ENCODE measurements around the gene PAK2. TPM values are rescaled to one million over a fixed set of nuclear protein-coding genes. Genes with fewer than 3 reads are reported as not detected.

Gene PAK2
- 10 to 100 TPM; 47.5 to 48.7 TPM for total RNA-seq

- Histone ChIP-seq H3K36me3 (no peaks in the 10 kb centered on the region), H3K27me3 (no peaks in the 10 kb centered on the region), H3K4me3 (peak within 1 kb of the TSS; percentile 90 to 98), H3K9me3 (no peaks in the 10 kb centered on the region), H3K27ac (peak within 1 kb of the TSS; percentile 97 to 99), H3K4me1 (peaks cover 0 to 17% of the 10 kb centered on the region in 2 donors)
- peak in 1 of 2 donors; percentile 40 for TF ChIP-seq CTCF (IDR thresholded peaks at IDR 0.05)
- DNase-seq (ENCODE audit: low spot score) = peak; percentile 87
These were observed at the start of gene PAK2 for GRCh38 chr3:196739671-196740480. Gene PAK2, plus strand, starts transcription at chr3:196739857. Its CDS starts 42,790 bp downstream, at chr3:196782647.

- peaks cover 0 to under 1% of the 10 kb centered on the region in 2 donors for H3K4me1 ChIP-seq
- no peaks in the 10 kb centered on the region for H3K9me3 ChIP-seq
- no peak for TF ChIP-seq CTCF (IDR thresholded peaks at IDR 0.05)
- no peak overlapping the region for H3K27ac ChIP-seq
- H3K27me3 ChIP-seq = no peaks in the 10 kb centered on the region
- H3K4me3 ChIP-seq = no peak overlapping the region
- no peak for DNase-seq (ENCODE audit: low spot score)
- H3K36me3 ChIP-seq = no peaks in the 10 kb centered on the region
These were observed 49.6 kb upstream of the PAK2 start for GRCh38 chr3:196689941-196690660.

GRCh38 chr3:196691386-196691785 lies 48.3 kb upstream of the PAK2 start:
- Histone ChIP-seq H3K27ac (no peak overlapping the region), H3K4me1 (no peaks in the 10 kb centered on the region), H3K9me3 (no peaks in the 10 kb centered on the region), H3K4me3 (no peak overlapping the region), H3K36me3 (no peaks in the 10 kb centered on the region), H3K27me3 (no peaks in the 10 kb centered on the region)
- DNase-seq (ENCODE audit: low spot score) = no peak
- no peak for TF ChIP-seq CTCF (IDR thresholded peaks at IDR 0.05)

- DNase-seq (ENCODE audit: low spot score) = no peak
- peak in 1 of 2 donors; percentile 21 for TF ChIP-seq CTCF (IDR thresholded peaks at IDR 0.05)
- no peak overlapping the region for H3K27ac ChIP-seq
- no peaks in the 10 kb centered on the region for H3K36me3 ChIP-seq
- no peaks in the 10 kb centered on the region for H3K9me3 ChIP-seq
- H3K4me1 ChIP-seq = no peaks in the 10 kb centered on the region
- no peaks in the 10 kb centered on the region for H3K27me3 ChIP-seq
- H3K4me3 ChIP-seq = no peak overlapping the region
These were observed 45.4 kb upstream of the PAK2 start for GRCh38 chr3:196694202-196694638.

- DNase-seq (ENCODE audit: low spot score) = no peak
- H3K27ac ChIP-seq = no peak overlapping the region
- H3K4me3 ChIP-seq = no peak overlapping the region
- H3K36me3 ChIP-seq = no peaks in the 10 kb centered on the region
- no peaks in the 10 kb centered on the region for H3K4me1 ChIP-seq
- H3K9me3 ChIP-seq = no peaks in the 10 kb centered on the region
- TF ChIP-seq CTCF (IDR thresholded peaks at IDR 0.05) = no peak
- no peaks in the 10 kb centered on the region for H3K27me3 ChIP-seq
These were observed 44.5 kb upstream of the PAK2 start for GRCh38 chr3:196694941-196695848.
